Ishikawa (cell line): ENCODE measurements around the gene PIGS.

Source experiments
- CEBPB ChIP-seq: IDR thresholded peaks from 2 replicates; pipeline ENCODE4 v1.6.1; 2012
- CREB1 ChIP-seq: IDR thresholded peaks from 2 replicates; pipeline ENCODE4 v1.6.1; 2012; ENCODE audit warnings: low read depth
- EGR1 ChIP-seq: IDR thresholded peaks from 2 replicates; pipeline ENCODE4 v1.6.1; 2012
- EP300 ChIP-seq: IDR thresholded peaks from 2 replicates; pipeline ENCODE4 v1.6.1; 2012; ENCODE audit warnings: borderline replicate concordance
- FOXM1 ChIP-seq: IDR thresholded peaks from 2 replicates; pipeline ENCODE4 v1.6.1; 2012; ENCODE audit warnings: low read depth, borderline replicate concordance
- NFIC ChIP-seq: IDR thresholded peaks from 2 replicates; pipeline ENCODE4 v1.6.1; 2012
- RAD21 ChIP-seq: IDR thresholded peaks from 2 replicates; pipeline ENCODE4 v1.6.1; 2012; ENCODE audit warnings: low read depth
- TAF1 ChIP-seq: IDR thresholded peaks from 2 replicates; pipeline ENCODE4 v1.6.1; 2012; ENCODE audit warnings: low read depth, mild to moderate bottlenecking
- TCF12 ChIP-seq: IDR thresholded peaks from 2 replicates; pipeline ENCODE4 v1.6.1; 2012; ENCODE audit warnings: low read depth
- TEAD4 ChIP-seq: IDR thresholded peaks from 2 replicates; pipeline ENCODE4 v1.6.1; 2012
- YY1 ChIP-seq: IDR thresholded peaks from 2 replicates; pipeline ENCODE4 v1.6.1; 2012; ENCODE audit warnings: low read depth
- ZBTB7A ChIP-seq: IDR thresholded peaks from 2 replicates; pipeline ENCODE4 v1.6.1; 2012; ENCODE audit warnings: low read depth
- TF ChIP-seq, protein P1 (sequence below): IDR thresholded peaks from 2 replicates; pipeline ENCODE4 v1.6.1; 2012; ENCODE audit warnings: low read depth, mild to moderate bottlenecking
- TF ChIP-seq, protein P2 (sequence below): IDR thresholded peaks from 2 replicates; pipeline ENCODE4 v1.6.1; 2012
- TF ChIP-seq, protein P3 (sequence below): IDR thresholded peaks from 2 replicates; pipeline ENCODE4 v1.6.1; 2012

Gene PIGS

DNA sequence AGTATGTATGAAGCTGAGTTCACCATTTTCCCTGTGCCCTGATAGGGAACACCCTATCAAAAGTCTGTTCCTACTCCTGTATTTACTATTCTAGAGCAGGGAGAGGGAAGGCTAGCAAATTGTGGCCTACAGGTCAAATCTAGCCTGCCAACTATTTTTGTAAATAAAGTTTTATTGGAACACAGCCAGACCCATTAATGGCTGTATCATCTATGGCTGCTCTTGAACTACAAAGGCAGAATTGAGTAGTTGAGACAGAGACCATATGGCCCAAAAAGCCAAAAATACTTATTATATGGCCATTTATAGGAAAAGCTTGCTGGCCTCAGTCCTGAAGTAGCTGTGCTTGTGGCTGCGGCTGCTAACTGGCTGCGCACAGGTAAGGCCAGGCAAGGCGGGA lies 9.6 kb upstream of the PIGS start:
- TF ChIP-seq FOXM1, result no peak
- TF ChIP-seq, protein P1, sequence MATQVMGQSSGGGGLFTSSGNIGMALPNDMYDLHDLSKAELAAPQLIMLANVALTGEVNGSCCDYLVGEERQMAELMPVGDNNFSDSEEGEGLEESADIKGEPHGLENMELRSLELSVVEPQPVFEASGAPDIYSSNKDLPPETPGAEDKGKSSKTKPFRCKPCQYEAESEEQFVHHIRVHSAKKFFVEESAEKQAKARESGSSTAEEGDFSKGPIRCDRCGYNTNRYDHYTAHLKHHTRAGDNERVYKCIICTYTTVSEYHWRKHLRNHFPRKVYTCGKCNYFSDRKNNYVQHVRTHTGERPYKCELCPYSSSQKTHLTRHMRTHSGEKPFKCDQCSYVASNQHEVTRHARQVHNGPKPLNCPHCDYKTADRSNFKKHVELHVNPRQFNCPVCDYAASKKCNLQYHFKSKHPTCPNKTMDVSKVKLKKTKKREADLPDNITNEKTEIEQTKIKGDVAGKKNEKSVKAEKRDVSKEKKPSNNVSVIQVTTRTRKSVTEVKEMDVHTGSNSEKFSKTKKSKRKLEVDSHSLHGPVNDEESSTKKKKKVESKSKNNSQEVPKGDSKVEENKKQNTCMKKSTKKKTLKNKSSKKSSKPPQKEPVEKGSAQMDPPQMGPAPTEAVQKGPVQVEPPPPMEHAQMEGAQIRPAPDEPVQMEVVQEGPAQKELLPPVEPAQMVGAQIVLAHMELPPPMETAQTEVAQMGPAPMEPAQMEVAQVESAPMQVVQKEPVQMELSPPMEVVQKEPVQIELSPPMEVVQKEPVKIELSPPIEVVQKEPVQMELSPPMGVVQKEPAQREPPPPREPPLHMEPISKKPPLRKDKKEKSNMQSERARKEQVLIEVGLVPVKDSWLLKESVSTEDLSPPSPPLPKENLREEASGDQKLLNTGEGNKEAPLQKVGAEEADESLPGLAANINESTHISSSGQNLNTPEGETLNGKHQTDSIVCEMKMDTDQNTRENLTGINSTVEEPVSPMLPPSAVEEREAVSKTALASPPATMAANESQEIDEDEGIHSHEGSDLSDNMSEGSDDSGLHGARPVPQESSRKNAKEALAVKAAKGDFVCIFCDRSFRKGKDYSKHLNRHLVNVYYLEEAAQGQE, result no peak
- TF ChIP-seq YY1, result no peak
- no peak for TF ChIP-seq ZBTB7A

DNA sequence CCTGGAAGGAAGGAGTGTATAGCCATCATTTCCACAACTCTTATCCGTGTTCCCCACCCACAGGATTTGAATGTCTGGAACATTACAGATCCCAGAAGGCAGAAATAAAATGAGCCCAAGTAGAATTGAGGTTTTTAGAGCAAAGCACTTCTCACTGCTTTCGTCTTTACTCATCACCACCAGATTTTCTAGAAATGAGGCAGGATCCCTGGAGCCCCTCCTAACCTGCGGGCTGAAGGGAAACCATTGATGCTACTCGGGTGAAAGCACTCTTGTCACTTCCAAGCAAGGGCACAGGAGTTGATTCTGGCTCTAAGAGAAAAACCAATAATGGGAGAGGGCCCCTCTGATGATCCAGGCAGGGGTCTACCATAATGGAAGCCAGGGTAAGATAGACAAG lies 8.2 kb upstream of the PIGS start:
- no peak for TF ChIP-seq TCF12
- TF ChIP-seq FOXM1, result no peak
- TF ChIP-seq CEBPB, result no peak
- TF ChIP-seq YY1, result no peak
- TF ChIP-seq EP300, result no peak
- TF ChIP-seq, protein P1, result no peak
- TF ChIP-seq CREB1, result no peak
- TF ChIP-seq, protein P2, sequence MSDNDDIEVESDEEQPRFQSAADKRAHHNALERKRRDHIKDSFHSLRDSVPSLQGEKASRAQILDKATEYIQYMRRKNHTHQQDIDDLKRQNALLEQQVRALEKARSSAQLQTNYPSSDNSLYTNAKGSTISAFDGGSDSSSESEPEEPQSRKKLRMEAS, result no peak
- TF ChIP-seq, protein P3, sequence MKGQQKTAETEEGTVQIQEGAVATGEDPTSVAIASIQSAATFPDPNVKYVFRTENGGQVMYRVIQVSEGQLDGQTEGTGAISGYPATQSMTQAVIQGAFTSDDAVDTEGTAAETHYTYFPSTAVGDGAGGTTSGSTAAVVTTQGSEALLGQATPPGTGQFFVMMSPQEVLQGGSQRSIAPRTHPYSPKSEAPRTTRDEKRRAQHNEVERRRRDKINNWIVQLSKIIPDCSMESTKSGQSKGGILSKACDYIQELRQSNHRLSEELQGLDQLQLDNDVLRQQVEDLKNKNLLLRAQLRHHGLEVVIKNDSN, result no peak
- TF ChIP-seq ZBTB7A, result no peak
- TF ChIP-seq TAF1, result no peak
- TF ChIP-seq TEAD4, result no peak
- no peak for TF ChIP-seq EGR1

DNA sequence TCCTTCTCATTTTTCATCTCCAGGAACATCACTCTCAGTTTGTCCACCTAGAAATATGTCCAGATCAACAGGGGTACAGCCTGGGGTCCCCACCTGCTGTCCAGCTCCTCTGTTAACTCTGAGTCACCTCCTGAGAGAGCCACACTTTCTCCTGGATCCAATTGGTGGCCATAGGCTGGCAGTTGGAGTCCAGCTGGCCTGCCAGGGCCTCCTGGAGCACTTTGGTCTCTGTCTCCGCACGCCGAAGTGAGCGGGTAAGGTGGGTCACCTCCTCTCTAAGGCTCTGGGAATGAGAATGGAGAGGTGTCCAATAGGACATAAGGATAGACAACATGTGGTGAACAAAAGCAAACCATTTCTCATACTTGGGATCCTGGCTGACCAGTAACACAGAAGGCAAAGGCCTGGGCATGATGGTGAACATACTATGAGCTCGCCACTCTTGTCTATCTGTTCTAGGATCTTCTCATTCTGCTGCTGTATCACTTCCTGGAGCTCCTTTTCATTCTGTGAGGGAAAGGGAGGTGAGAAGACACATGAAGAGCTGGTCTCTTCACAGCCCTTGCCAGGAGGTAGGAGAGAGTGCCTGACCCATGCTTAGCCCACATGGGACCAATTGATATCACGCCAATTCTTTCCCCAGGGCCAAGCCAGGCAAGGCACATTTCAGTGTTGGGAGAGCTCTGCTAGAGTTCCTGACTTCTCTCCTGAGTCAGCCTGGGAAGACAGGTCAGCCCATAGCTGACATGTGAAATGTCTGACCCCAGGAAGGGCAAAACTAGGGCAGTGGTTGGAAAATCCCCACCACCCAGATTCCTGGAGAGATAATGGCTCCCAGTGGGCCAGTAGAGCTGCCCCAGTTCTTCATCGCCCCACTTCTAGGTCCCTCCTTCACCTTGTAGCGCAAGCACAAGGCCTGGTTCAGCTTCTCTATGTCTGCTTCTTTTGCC lies 7.2 kb upstream of the PIGS start:
- TF ChIP-seq TAF1 (no peak), YY1 (no peak), ZBTB7A (no peak), EP300 (no peak), RAD21 (no peak), FOXM1 (no peak), TEAD4 (no peak), CREB1 (no peak), EGR1 (no peak)
- TF ChIP-seq, protein P1, result no peak
- TF ChIP-seq, protein P3, result no peak
- TF ChIP-seq, protein P2, result no peak

DNA sequence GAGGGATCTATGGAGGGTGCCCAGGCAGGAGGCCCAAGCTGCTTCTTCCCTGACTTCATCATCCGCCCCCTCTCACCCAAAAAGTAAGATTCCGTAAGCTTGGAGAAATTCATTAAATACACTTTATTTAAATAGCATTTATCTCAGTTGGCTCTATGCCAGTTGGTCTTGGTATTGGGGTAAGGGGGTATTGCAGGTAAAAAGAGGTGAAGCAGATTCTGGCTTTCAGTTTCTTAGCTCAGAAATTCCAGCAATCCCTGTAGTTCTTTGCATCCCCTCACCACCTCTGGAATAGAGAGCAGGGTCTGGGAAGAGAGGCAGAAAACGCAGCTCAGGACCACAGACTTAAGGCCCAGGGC lies 6.1 kb upstream of the PIGS start:
- TF ChIP-seq TCF12, result no peak
- TF ChIP-seq, protein P3, result no peak
- TF ChIP-seq NFIC, result peak; percentile 80
